HepG2 (cell line): Measurements from ENCODE around the gene ZNF771. TPM values are rescaled to one million over a fixed set of nuclear protein-coding genes. Genes with fewer than 3 reads are reported as not detected.

Experiments
- ATAC-seq: fragments of 200-7000 bp; cut with Tn5 transposase; 3 replicates; pipeline ENCODE4 v1.9.1; 2020; ENCODE audit warnings: mild to moderate bottlenecking, moderate library complexity
- BruUV-seq: library from RNA; stranded (reverse); fragments of 400-500 nt; replicated peaks from 2 replicates; lab custom pipeline; 2021; lab: Mats Ljungman, UMichigan
- CTCF ChIA-PET: fragments of 300-600 bp; formaldehyde crosslinking; extraction: SDS; loops from one replicate; lab custom pipeline; 2021; ENCODE audit warnings: low total read pairs, inconsistent platforms, low intra/inter-chr PET ratio; lab: Yijun Ruan, JAX
- POLR2A ChIA-PET: fragments of 350-600 bp; sonication (Branson Sonifier 250); formaldehyde crosslinking; loops from one replicate; lab custom pipeline; 2020; ENCODE audit warnings: antibody characterized with exemption, inconsistent platforms; lab: Yijun Ruan, JAX
- DNase-seq: peaks from one replicate; pipeline ENCODE4 v3.0.0-alpha.2; 2015; ENCODE audit warnings: low spot score
- FAIRE-seq: peaks from 3 replicates; lab custom pipeline; 2011; peaks lifted over from hg19 to GRCh38; lab: Jason Lieb, UNC
- H2AFZ ChIP-seq: one replicate; pipeline ENCODE4 v1.6.1; 2011; ENCODE audit warnings: low read length, inconsistent platforms
- H3K27ac ChIP-seq: fragments of 300-600 bp; 3 replicates; pipeline ENCODE4 v1.8.0; 2011; ENCODE audit warnings: mixed run types, mild to moderate bottlenecking, mixed read lengths, low read length, inconsistent platforms; ENCODE audit not compliant: insufficient read depth; ENCODE audit errors: extremely low read length
- H3K27me3 ChIP-seq, 2 experiments: fragments of 200-600 bp in 1 of 2; 2 replicates in 1 of 2; 3 replicates in 1 of 2; pipeline versions ENCODE4 v1.6.0 to v1.8.0; 2011; ENCODE audit warnings: low read length in 2 of 2, mild to moderate bottlenecking in 2 of 2, moderate library complexity in 2 of 2, inconsistent platforms in 1 of 2; ENCODE audit not compliant: insufficient read depth in 2 of 2, control insufficient read depth in 1 of 2
- H3K36me3 ChIP-seq, 2 experiments: fragments of 200-600 bp in 1 of 2; replicated peaks in 1 of 2; 2 replicates in 1 of 2; 3 replicates in 1 of 2; pipeline versions ENCODE4 v1.5.1 to v1.8.0; 2011; ENCODE audit warnings: low read length in 2 of 2, inconsistent platforms in 1 of 2; ENCODE audit not compliant: insufficient read depth in 2 of 2, control insufficient read depth in 1 of 2
- H3K4me1 ChIP-seq: 2 replicates; pipeline ENCODE4 v1.5.1; 2012; ENCODE audit warnings: low read length, inconsistent platforms; ENCODE audit not compliant: insufficient read depth
- H3K4me2 ChIP-seq: 2 replicates; pipeline ENCODE4 v1.6.0; 2011; ENCODE audit warnings: low read depth, low read length, inconsistent platforms
- H3K4me3 ChIP-seq, 3 experiments: fragments of 200-600 bp in 1 of 3; sonication (generic), shearing (Covaris generic) in 1 of 3; replicated peaks in 1 of 3; 2 replicates each; pipeline ENCODE4 v1.5.1; 2011 to 2016; ENCODE audit warnings: low read length in 3 of 3, inconsistent platforms in 2 of 3, low read depth in 2 of 3, mild to moderate bottlenecking in 2 of 3, control low read depth in 1 of 3, mixed read lengths in 1 of 3; ENCODE audit not compliant: insufficient read depth in 1 of 3
- H3K79me2 ChIP-seq: one replicate; pipeline ENCODE4 v1.6.1; 2011; ENCODE audit warnings: low read length, inconsistent platforms; ENCODE audit not compliant: insufficient read depth
- H3K9ac ChIP-seq: 2 replicates; pipeline ENCODE4 v1.6.0; 2011; ENCODE audit warnings: mild to moderate bottlenecking, low read depth, low read length, inconsistent platforms; ENCODE audit not compliant: insufficient read depth
- H3K9me3 ChIP-seq: 2 replicates; pipeline ENCODE4 v1.5.1; 2012; ENCODE audit warnings: mild to moderate bottlenecking, low read length
- H4K20me1 ChIP-seq: 2 replicates; pipeline ENCODE4 v1.6.0; 2011; ENCODE audit warnings: inconsistent platforms, mild to moderate bottlenecking, low read length, moderate library complexity; ENCODE audit not compliant: insufficient read depth
- BRD4 ChIP-seq: sonication (generic); formaldehyde crosslinking; IDR thresholded peaks from 2 replicates; pipeline ENCODE4 v1.4.0; 2020; ENCODE audit warnings: missing genetic modification reagents
- EEA1 ChIP-seq: sonication (generic); formaldehyde crosslinking; IDR thresholded peaks from 2 replicates; pipeline ENCODE4 v1.5.1; 2020; ENCODE audit warnings: mild to moderate bottlenecking, missing genetic modification reagents, borderline replicate concordance
- POLR2G ChIP-seq: fragments of 200-400 bp; formaldehyde crosslinking; IDR thresholded peaks from 2 replicates; pipeline ENCODE4 v1.6.1; 2018; ENCODE audit warnings: mild to moderate bottlenecking, low read depth, low read length, moderate library complexity
- RFX5 ChIP-seq: IDR thresholded peaks from 2 replicates; pipeline ENCODE4 v1.6.1; 2011; ENCODE audit warnings: low read depth, low read length, improper control_type of control experiment
- ZMYM3 ChIP-seq: sonication (generic); formaldehyde crosslinking; IDR thresholded peaks from 2 replicates; pipeline ENCODE4 v1.5.1; 2020; ENCODE audit warnings: mild to moderate bottlenecking, missing genetic modification reagents
- ZNF510 ChIP-seq: sonication (generic); formaldehyde crosslinking; IDR thresholded peaks from 2 replicates; pipeline ENCODE4 v1.4.0; 2020; ENCODE audit warnings: low read depth, mild to moderate bottlenecking, missing genetic modification reagents
- ZNF747 ChIP-seq: sonication (generic); formaldehyde crosslinking; IDR thresholded peaks from 2 replicates; pipeline ENCODE4 v1.8.1; 2023; ENCODE audit warnings: missing genetic modification reagents, mild to moderate bottlenecking, borderline replicate concordance
- WGBS: methylation state at CpG from one replicate; pipeline ENCODE4 v1.1.6; 2017; ENCODE audit warnings: low lambda C conversion rate; 5-methylcytosine and 5-hydroxymethylcytosine counted together
- in situ Hi-C: cut with HindIII; loops from 2 replicates; pipeline ENCODE4 v1.10.0; 2017; ENCODE audit warnings: low pct_unique_long_range_greater_than_20kb; ENCODE audit not compliant: extremely low pct_ligation_motif_present
- intact Hi-C: fragments of 100-400 bp; cut with micrococcal nuclease; formaldehyde crosslinking; loops from one replicate; pipeline ENCODE4 v1.10.0; 2022; ENCODE audit not compliant: unreplicated experiment
- polyA plus RNA-seq, 8 experiments: library from polyadenylated mRNA; depleted of rRNA in 3 of 8; stranded (reverse) in 7 of 8; unstranded in 1 of 8; fragments of >200 nt; fragmentation: Illumina TruSeq in 4 of 8; extraction: Trizol in 4 of 8; gene quantifications; 2 replicates each; pipeline versions ENCODE4 v1.2.1 to v1.2.3, GENCODE V29; 2011 to 2016; ENCODE audit warnings: low read depth in 4 of 8, missing spikeins in 1 of 8, mixed read lengths in 1 of 8; ENCODE audit not compliant: insufficient read depth in 1 of 8
- total RNA-seq, 5 experiments: library from RNA; depleted of rRNA; stranded (reverse); fragments of >200 nt; fragmentation: Illumina TruSeq; extraction: Trizol; gene quantifications; 2 replicates each; pipeline ENCODE4 v1.2.3, GENCODE V29; 2016; ENCODE audit warnings: low read depth in 1 of 5
- TF ChIP-seq, protein P1 (sequence below): sonication (generic); formaldehyde crosslinking; conservative IDR thresholded peaks from 2 replicates; pipeline ENCODE4 v1.4.0; 2020; ENCODE audit warnings: missing genetic modification reagents
- TF ChIP-seq, protein P2 (sequence below): IDR thresholded peaks from 2 replicates; pipeline ENCODE4 v1.6.1; 2012; ENCODE audit warnings: low read length, improper control_type of control experiment
- TF ChIP-seq, protein P3 (sequence below): sonication (generic); formaldehyde crosslinking; IDR thresholded peaks from 2 replicates; pipeline ENCODE4 v1.4.0; 2020; ENCODE audit warnings: missing genetic modification reagents

ZNF771 gene
- total and polyA plus RNA-seq, 2 of the 13 experiments (the other 11 are each of a cell fraction or from before 2014, with no cell fraction given) = 5.0 to 11.8 TPM

DNA sequence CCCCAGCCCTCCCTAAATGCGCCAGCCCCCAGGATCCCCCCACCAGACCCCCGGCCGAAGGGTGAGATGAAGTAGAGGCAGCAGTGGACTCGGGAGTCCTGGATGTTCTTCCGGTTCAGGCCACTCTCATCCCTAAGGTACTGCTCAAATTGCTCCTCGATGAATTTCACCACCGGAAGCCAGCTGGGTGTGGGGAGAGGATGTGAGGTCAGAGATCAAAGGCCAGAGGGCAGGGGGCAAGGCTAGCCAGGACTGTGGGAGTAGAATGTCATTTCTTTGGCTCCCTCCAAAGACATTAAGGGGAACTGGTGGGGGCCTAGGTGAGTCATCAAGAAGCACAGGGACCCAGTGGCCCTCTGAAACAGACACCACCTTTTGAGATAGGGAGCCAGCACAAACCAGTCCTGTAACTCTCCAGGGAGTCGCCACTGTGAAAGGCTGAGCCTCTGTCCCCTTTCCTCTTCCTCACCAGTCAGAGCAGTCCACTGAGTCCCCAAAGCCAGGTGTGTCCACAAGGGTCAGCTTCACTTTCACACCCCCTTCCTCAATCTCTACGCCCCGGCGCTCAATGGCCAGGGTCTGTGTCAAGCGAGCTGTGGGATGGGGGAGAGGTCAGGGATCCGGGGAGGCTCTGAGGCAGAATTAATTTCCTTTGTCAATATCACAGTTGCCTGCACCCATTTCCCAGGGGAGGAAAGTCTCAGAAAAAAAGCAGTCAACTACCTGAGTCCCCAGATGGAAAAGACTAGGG lies 25.9 kb upstream of the ZNF771 start (continued):
- TF ChIP-seq, protein P1, sequence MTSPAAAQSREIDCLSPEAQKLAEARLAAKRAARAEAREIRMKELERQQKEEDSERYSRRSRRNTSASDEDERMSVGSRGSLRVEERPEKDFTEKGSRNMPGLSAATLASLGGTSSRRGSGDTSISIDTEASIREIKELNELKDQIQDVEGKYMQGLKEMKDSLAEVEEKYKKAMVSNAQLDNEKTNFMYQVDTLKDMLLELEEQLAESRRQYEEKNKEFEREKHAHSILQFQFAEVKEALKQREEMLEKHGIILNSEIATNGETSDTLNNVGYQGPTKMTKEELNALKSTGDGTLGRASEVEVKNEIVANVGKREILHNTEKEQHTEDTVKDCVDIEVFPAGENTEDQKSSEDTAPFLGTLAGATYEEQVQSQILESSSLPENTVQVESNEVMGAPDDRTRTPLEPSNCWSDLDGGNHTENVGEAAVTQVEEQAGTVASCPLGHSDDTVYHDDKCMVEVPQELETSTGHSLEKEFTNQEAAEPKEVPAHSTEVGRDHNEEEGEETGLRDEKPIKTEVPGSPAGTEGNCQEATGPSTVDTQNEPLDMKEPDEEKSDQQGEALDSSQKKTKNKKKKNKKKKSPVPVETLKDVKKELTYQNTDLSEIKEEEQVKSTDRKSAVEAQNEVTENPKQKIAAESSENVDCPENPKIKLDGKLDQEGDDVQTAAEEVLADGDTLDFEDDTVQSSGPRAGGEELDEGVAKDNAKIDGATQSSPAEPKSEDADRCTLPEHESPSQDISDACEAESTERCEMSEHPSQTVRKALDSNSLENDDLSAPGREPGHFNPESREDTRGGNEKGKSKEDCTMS (CRISPR knock-in tag) = no peak
- 0 out of 2 replicates have a peak, but pooled peaks have one; percentile 55 for TF ChIP-seq ZNF510 (CRISPR knock-in tag)
- TF ChIP-seq POLR2G = no peak
- TF ChIP-seq ZMYM3 (CRISPR knock-in tag) = no peak

DNA sequence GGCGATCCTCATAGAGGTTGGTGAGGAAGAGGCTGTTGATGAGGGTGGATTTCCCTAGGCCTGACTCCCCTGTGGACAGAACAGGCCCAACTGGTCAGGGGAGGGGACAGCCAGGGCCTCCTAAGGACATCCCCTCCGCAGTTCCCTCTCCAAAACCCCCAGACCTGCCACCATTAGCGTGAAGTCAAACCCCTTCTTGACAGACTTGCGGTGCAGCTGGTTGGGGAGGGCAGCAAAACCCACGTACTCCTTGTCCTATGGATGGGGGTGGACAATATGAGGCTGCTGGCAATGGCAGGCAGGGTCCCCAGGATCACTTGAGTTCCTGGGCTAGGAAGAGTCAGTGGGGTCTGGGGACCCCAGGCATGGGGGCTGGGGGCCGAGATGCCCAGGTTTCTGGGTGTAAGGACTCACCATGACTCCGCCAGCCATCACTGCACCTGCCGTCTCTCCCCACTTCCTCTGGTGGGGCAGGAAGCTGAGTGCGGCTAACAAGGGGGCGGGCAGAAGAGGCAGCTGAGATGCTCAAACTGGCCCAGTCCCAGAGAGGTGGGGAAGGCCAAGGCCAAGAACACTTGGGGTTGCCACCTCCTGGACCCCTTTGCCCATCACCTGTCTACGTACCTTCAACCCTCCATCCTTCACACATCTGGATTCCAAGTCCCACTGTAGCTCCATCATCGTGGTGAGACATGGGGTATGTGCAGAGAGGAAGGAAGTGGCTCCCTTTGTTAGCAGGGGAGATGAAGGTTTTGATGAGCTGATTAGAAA lies 25.1 kb upstream of the ZNF771 start, which contains the start of gene SEPTIN1:
Gene SEPTIN1, minus strand, starts transcription at position 451 of the 771 bp plus-strand sequence. Its CDS starts 19 bp downstream, at position 432.
- Histone ChIP-seq H3K4me2 (peak within 1 kb of the TSS; percentile 54), H2AFZ (no peak within 1 kb of the TSS), H3K4me3 (peak within 1 kb of the TSS in 1 of 3 experiments; percentile 27; a peak in 1 of 6 replicates), H3K79me2 (peaks cover 2% of the 10 kb centered on the region), H3K9me3 (no peaks in the 10 kb centered on the region), H4K20me1 (no peaks in the 10 kb centered on the region), H3K4me1 (peaks cover 41% of the 10 kb centered on the region), H3K36me3 (no peaks in the 10 kb centered on the region), H3K9ac (no peak within 1 kb of the TSS), H3K27ac (no peak within 1 kb of the TSS), H3K27me3 (no peaks in the 10 kb centered on the region)
- ChIA-PET CTCF (no interaction called here), POLR2A (interaction anchor here (0.8 to 2.9 kb wide), 4 partner anchors 10 to 25 kb away, joined by 3 to 14 read pairs (median 8); partner anchors contain the start of genes ZNF48 and ZNF771)
- WGBS = 72% methylated on average over 11 of the region's 12 CpGs
- no peak for ATAC-seq
- no peak for FAIRE-seq
- in situ Hi-C loops (no loop called here), intact Hi-C loops (no loop called here)
- BruUV-seq = no TSS peak
- DNase-seq = no peak
- TF ChIP-seq, protein P2, sequence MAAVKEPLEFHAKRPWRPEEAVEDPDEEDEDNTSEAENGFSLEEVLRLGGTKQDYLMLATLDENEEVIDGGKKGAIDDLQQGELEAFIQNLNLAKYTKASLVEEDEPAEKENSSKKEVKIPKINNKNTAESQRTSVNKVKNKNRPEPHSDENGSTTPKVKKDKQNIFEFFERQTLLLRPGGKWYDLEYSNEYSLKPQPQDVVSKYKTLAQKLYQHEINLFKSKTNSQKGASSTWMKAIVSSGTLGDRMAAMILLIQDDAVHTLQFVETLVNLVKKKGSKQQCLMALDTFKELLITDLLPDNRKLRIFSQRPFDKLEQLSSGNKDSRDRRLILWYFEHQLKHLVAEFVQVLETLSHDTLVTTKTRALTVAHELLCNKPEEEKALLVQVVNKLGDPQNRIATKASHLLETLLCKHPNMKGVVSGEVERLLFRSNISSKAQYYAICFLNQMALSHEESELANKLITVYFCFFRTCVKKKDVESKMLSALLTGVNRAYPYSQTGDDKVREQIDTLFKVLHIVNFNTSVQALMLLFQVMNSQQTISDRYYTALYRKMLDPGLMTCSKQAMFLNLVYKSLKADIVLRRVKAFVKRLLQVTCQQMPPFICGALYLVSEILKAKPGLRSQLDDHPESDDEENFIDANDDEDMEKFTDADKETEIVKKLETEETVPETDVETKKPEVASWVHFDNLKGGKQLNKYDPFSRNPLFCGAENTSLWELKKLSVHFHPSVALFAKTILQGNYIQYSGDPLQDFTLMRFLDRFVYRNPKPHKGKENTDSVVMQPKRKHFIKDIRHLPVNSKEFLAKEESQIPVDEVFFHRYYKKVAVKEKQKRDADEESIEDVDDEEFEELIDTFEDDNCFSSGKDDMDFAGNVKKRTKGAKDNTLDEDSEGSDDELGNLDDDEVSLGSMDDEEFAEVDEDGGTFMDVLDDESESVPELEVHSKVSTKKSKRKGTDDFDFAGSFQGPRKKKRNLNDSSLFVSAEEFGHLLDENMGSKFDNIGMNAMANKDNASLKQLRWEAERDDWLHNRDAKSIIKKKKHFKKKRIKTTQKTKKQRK = no peak
- TF ChIP-seq ZNF747 (CRISPR knock-in tag) = no peak
- TF ChIP-seq EEA1 = no peak
- TF ChIP-seq RFX5 = no peak
- no peak for TF ChIP-seq BRD4
- TF ChIP-seq, protein P3, sequence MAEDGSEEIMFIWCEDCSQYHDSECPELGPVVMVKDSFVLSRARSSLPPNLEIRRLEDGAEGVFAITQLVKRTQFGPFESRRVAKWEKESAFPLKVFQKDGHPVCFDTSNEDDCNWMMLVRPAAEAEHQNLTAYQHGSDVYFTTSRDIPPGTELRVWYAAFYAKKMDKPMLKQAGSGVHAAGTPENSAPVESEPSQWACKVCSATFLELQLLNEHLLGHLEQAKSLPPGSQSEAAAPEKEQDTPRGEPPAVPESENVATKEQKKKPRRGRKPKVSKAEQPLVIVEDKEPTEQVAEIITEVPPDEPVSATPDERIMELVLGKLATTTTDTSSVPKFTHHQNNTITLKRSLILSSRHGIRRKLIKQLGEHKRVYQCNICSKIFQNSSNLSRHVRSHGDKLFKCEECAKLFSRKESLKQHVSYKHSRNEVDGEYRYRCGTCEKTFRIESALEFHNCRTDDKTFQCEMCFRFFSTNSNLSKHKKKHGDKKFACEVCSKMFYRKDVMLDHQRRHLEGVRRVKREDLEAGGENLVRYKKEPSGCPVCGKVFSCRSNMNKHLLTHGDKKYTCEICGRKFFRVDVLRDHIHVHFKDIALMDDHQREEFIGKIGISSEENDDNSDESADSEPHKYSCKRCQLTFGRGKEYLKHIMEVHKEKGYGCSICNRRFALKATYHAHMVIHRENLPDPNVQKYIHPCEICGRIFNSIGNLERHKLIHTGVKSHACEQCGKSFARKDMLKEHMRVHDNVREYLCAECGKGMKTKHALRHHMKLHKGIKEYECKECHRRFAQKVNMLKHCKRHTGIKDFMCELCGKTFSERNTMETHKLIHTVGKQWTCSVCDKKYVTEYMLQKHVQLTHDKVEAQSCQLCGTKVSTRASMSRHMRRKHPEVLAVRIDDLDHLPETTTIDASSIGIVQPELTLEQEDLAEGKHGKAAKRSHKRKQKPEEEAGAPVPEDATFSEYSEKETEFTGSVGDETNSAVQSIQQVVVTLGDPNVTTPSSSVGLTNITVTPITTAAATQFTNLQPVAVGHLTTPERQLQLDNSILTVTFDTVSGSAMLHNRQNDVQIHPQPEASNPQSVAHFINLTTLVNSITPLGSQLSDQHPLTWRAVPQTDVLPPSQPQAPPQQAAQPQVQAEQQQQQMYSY = no peak
